C1 segment of cervical spinal cord (tissue), 14 donors: ENCODE results near the gene ATP8B3.

Experiments
- DNase-seq, 14 donors: peaks; one replicate each; lab custom pipeline; 2025; lab: John Stamatoyannopoulos, UW

Gene ATP8B3

GRCh38 chr19:1746401-1747284 lies 65.4 kb downstream of the ATP8B3 start:
- DNase-seq, result no peak

DNA sequence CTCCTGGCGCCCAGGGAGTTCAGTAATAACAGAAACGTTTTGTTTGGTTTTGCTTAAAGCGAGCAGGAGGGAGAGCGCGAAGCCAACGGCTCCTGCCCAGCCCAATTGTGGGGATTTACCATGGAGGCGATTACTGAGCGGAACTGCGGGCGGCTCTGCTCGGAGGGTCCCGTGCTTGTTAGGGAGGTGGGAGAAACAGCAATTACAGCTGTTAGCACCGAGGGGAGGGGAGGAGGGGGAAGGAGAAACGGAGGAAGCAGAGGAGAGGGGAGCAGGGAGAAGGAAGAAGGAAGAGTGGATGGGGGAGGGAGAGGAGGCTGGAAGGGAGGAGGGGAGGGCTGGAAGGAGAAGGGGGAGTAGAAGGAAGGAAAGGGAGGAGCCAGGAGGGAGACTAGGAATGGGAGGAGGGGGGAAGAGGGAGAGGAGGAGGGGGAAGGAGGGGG lies 66.5 kb downstream of the ATP8B3 start:
- no peak for DNase-seq

DNA sequence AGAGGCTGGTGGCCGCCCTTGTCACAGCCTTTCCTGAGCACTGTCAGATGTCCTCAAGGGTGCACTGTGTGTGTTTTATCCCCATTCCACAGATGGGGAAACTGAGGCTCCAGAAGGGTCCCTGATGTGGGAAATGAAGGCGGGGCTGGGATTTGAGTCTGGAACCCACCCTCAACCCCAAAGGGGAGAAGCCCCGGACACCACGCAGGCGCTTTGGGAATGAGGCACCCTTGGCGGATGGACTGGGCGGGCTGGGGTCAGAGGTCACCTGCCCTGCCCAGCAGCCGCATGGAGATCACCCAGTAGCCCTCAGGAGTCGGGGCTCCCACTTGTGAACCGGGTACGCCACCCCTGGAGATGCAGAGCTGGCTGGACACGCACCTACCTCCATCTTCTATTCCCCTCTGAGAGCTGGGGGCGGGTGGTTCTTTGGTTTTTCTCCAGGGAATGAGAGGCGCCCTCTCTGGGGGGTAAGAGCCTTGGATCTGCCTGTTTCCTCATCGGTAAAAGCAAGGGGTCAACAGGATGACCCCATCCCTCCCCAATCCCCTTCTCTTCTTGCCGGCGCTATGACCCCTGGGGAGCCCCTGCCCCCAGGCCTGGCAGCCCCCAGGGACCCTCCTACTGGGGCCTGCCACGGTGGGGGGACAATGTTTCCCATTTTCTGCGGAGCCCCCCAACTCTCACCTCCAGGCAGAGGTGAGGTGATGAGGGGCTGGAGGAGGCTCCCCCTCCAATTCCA lies 67.1 kb downstream of the ATP8B3 start:
- DNase-seq, result no peak

- DNase-seq, result no peak
Measured at GRCh38 chr19:1744133-1744665, 67.9 kb downstream of the ATP8B3 start.

GRCh38 chr19:1742989-1743696 lies 68.9 kb downstream of the ATP8B3 start:
- no peak for DNase-seq

DNA sequence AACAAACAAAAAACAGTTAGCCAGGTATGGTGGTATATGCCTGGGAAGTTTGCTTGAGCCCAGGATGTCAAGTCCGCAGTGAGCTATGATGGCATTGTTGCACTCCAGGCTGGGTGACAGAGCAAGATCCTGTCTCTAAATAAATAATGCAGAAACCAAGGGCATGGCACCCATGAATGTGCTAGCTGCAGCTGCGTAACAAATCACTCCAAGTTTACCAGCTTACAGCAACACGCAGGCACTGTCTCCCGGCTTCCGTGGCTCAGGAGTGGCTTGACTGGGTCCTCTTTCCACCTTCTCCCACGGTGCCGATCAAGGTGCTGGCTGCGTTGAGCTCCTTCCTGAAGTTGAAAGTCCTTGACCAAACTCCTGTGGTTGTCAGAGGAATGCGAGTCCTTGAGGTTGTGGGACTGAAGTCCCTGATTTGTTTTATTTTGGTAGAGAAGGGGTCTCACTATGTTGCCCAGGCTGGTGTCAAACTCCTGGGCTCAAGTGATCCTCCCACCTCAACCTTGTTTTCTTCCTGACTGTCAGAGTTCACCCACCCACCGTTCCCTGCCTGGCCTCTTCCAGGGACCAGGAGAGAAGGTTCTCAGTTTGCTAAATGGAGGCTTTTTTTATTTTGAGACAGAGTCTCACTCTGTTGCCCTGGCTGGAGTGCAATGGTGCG lies 72.0 kb downstream of the ATP8B3 start:
- no peak for DNase-seq

- no peak for DNase-seq
Measured at GRCh38 chr19:1736927-1737326, 75.1 kb downstream of the ATP8B3 start.

DNA sequence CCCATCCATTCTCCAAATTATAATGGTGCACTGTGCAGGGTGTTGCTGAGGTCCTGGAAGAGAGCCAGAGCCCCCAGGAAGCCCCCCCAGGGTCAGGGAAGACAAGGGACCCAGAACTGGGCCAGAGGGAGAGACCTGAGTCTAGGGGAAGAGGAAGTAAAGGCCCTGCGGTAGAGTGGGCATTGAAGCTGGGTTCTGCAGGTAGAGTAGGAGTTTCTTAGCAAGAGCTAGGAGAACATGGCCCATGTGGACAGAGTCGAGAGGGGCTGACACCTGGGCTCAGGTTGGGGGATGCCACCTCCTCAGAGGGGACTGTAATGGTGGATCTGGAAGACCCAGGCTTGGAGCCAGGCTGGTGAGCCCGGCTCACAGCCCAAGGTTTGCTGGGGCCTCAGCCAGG lies 75.8 kb downstream of the ATP8B3 start:
- DNase-seq, result no peak

DNA sequence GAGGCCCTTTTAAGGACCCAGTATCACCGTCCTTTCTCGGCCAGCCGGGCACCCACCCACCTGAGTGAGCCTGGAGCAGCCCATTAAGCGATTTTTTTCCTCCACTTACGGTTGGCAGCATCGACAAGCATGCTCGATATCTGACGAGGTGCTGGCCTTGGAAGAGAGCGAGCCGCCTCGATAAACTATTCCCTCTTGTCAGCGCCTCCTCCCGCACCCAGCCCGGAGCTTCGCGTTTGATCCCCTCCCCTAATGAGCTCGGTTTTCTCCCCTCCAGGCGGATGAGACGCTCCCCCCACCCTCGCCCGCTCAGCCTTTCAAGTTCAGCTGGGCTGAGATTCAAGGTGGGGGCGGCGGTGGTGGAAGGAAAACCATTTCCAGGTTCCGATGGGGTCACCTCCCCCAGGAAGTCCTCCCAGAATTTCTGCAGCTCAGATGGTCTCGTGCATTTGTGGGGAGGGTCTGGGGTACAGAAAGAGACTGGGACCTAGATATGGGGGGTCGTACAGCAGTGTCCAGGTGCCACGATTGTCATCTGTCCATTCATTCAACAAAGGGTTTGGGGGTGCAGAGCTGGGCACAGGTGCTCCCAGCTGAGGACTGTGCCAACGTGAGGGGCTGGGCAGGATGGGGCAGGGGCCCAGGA lies 77.6 kb downstream of the ATP8B3 start:
- no peak for DNase-seq
